ENCODE measurements around the gene NFATC1. TPM values are rescaled to one million over a fixed set of nuclear protein-coding genes. Genes with fewer than 3 reads are reported as not detected.

NFATC1 gene
- total RNA-seq, 2 experiments from 2014 or later, result 73.6 to 73.8 TPM

- ChIA-PET CTCF (no interaction called here), POLR2A (no interaction called here)
Measured at GRCh38 chr18:79459946-79460480, 64.3 kb downstream of the NFATC1 start.

- ChIA-PET CTCF (no interaction called here), POLR2A (no interaction called here)
Measured at GRCh38 chr18:79460481-79461300, 65.0 kb downstream of the NFATC1 start.

GRCh38 chr18:79461627-79462026 is 65.9 kb downstream of the NFATC1 start:
- ChIA-PET CTCF (no interaction called here), POLR2A (no interaction called here)

GRCh38 chr18:79463424-79463960 is 67.8 kb downstream of the NFATC1 start:
- ChIA-PET CTCF (no interaction called here), POLR2A (no interaction called here)

GRCh38 chr18:79465392-79465991 is 69.8 kb downstream of the NFATC1 start:
- ChIA-PET CTCF (no interaction called here), POLR2A (no interaction called here)

- ChIA-PET CTCF (no interaction called here), POLR2A (no interaction called here)
Measured at GRCh38 chr18:79466591-79466990, 70.9 kb downstream of the NFATC1 start.

- CTCF ChIA-PET, result no interaction called here
- POLR2A ChIA-PET, result no interaction called here
Measured at GRCh38 chr18:79467126-79467525, 71.4 kb downstream of the NFATC1 start.

GRCh38 chr18:79468119-79468789 is 72.5 kb downstream of the NFATC1 start:
- ChIA-PET CTCF (no interaction called here), POLR2A (no interaction called here)

GRCh38 chr18:79469309-79469708 is 73.6 kb downstream of the NFATC1 start:
- ChIA-PET CTCF (no interaction called here), POLR2A (no interaction called here)

GRCh38 chr18:79469751-79470505 is 74.2 kb downstream of the NFATC1 start:
- POLR2A ChIA-PET, result no interaction called here
- CTCF ChIA-PET, result no interaction called here

GRCh38 chr18:79470547-79470946 is 74.8 kb downstream of the NFATC1 start:
- ChIA-PET POLR2A (no interaction called here), CTCF (no interaction called here)

- POLR2A ChIA-PET, result no interaction called here
- CTCF ChIA-PET, result no interaction called here
Measured at GRCh38 chr18:79471046-79471445, 75.3 kb downstream of the NFATC1 start.

- ChIA-PET POLR2A (no interaction called here), CTCF (no interaction called here)
Measured at GRCh38 chr18:79471597-79471996, 75.9 kb downstream of the NFATC1 start.

GRCh38 chr18:79472176-79472575 is 76.4 kb downstream of the NFATC1 start:
- ChIA-PET POLR2A (no interaction called here), CTCF (no interaction called here)

GRCh38 chr18:79472946-79473345 is 77.2 kb downstream of the NFATC1 start:
- POLR2A ChIA-PET, result no interaction called here
- CTCF ChIA-PET, result no interaction called here

GRCh38 chr18:79476031-79476917 is 80.5 kb downstream of the NFATC1 start:
- POLR2A ChIA-PET, result no interaction called here
- CTCF ChIA-PET, result no interaction called here

GRCh38 chr18:79476918-79477571 is 81.3 kb downstream of the NFATC1 start:
- ChIA-PET POLR2A (interaction anchor here (0.7 kb wide), 1 partner anchor 108 kb away, joined by 3 read pairs; no protein-coding TSS in a partner anchor), CTCF (no interaction called here)

- CTCF ChIA-PET, result no interaction called here
- POLR2A ChIA-PET, result interaction anchor here (0.7 kb wide), 1 partner anchor 109 kb away, joined by 3 read pairs; no protein-coding TSS in a partner anchor
Measured at GRCh38 chr18:79477711-79478483, 82.2 kb downstream of the NFATC1 start.
